ENCODE measurements around the gene METTL22.

- TF ChIP-seq, protein P1, sequence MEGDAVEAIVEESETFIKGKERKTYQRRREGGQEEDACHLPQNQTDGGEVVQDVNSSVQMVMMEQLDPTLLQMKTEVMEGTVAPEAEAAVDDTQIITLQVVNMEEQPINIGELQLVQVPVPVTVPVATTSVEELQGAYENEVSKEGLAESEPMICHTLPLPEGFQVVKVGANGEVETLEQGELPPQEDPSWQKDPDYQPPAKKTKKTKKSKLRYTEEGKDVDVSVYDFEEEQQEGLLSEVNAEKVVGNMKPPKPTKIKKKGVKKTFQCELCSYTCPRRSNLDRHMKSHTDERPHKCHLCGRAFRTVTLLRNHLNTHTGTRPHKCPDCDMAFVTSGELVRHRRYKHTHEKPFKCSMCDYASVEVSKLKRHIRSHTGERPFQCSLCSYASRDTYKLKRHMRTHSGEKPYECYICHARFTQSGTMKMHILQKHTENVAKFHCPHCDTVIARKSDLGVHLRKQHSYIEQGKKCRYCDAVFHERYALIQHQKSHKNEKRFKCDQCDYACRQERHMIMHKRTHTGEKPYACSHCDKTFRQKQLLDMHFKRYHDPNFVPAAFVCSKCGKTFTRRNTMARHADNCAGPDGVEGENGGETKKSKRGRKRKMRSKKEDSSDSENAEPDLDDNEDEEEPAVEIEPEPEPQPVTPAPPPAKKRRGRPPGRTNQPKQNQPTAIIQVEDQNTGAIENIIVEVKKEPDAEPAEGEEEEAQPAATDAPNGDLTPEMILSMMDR (IDR thresholded peaks at IDR 0.05): no peak
- no peak for TF ChIP-seq POLR2A (IDR thresholded peaks at IDR 0.05)
Measured at GRCh38 chr16:8644211-8645140, 23.0 kb downstream of the METTL22 start.
